ENCODE measurements around the gene SLC12A3. TPM values are rescaled to one million over a fixed set of nuclear protein-coding genes. Genes with fewer than 3 reads are reported as not detected.
"Not testable (repeated sequence)": the region's sequence is repeated elsewhere in the genome, so short reads cannot be mapped to it uniquely, and the experiment has no call there.

Gene SLC12A3
- total RNA-seq, 1 donor: 0.10 TPM

- H3K4me1 ChIP-seq (ENCODE audit: insufficient read depth, low read length): peaks cover 35% of the 10 kb centered on the region
- no peaks in the 10 kb centered on the region for H3K9me3 ChIP-seq (ENCODE audit: low read depth, low read length)
- H3K4me3 ChIP-seq (ENCODE audit: low read length): peak overlapping the region; percentile 100
- no peaks in the 10 kb centered on the region for H3K27me3 ChIP-seq (ENCODE audit: insufficient read depth, low read length)
These were observed 66.4 kb downstream of the SLC12A3 start for GRCh38 chr16:56931271-56931891.

- Histone ChIP-seq H3K9me3 (ENCODE audit: low read depth, low read length) (no peaks in the 10 kb centered on the region), H3K4me3 (ENCODE audit: low read length) (peak within 1 kb of the TSS; percentile 100), H3K4me1 (ENCODE audit: insufficient read depth, low read length) (peaks cover 35% of the 10 kb centered on the region), H3K27me3 (ENCODE audit: insufficient read depth, low read length) (no peaks in the 10 kb centered on the region)
These were observed 67.1 kb downstream of the SLC12A3 start, which contains the start of gene HERPUD1 for GRCh38 chr16:56931892-56932720. TSS of gene HERPUD1 (plus strand) at chr16:56932142. CDS start at chr16:56932245, 103 bp downstream.

GRCh38 chr16:56932721-56933619, 68.0 kb downstream of the SLC12A3 start:
- peak overlapping the region; percentile 100 for H3K4me3 ChIP-seq (ENCODE audit: low read length)
- peaks cover 35% of the 10 kb centered on the region for H3K4me1 ChIP-seq (ENCODE audit: insufficient read depth, low read length)
- no peaks in the 10 kb centered on the region for H3K27me3 ChIP-seq (ENCODE audit: insufficient read depth, low read length)
- no peaks in the 10 kb centered on the region for H3K9me3 ChIP-seq (ENCODE audit: low read depth, low read length)

- Histone ChIP-seq H3K4me3 (ENCODE audit: low read length) (peak overlapping the region; percentile 100), H3K9me3 (ENCODE audit: low read depth, low read length) (no peaks in the 10 kb centered on the region), H3K4me1 (ENCODE audit: insufficient read depth, low read length) (peaks cover 43% of the 10 kb centered on the region), H3K27me3 (ENCODE audit: insufficient read depth, low read length) (no peaks in the 10 kb centered on the region)
These were observed 69.0 kb downstream of the SLC12A3 start for GRCh38 chr16:56933828-56934598.

- peak overlapping the region; percentile 100 for H3K4me3 ChIP-seq (ENCODE audit: low read length)
These were observed 69.7 kb downstream of the SLC12A3 start for GRCh38 chr16:56934599-56935145.

GRCh38 chr16:56935201-56935600, 70.2 kb downstream of the SLC12A3 start:
- H3K4me1 ChIP-seq (ENCODE audit: insufficient read depth, low read length): peaks cover 53% of the 10 kb centered on the region
- H3K9me3 ChIP-seq (ENCODE audit: low read depth, low read length): no peaks in the 10 kb centered on the region
- H3K4me3 ChIP-seq (ENCODE audit: low read length): no peak overlapping the region
- H3K27me3 ChIP-seq (ENCODE audit: insufficient read depth, low read length): no peaks in the 10 kb centered on the region

More at GRCh38 chr16:56934599-56935145, 69.7 kb downstream of the SLC12A3 start:
- peaks cover 48% of the 10 kb centered on the region for H3K4me1 ChIP-seq (ENCODE audit: insufficient read depth, low read length)
- H3K9me3 ChIP-seq (ENCODE audit: low read depth, low read length); H3K27me3 ChIP-seq (ENCODE audit: insufficient read depth, low read length): not testable (repeated sequence)

- no peaks in the 10 kb centered on the region for H3K9me3 ChIP-seq (ENCODE audit: low read depth, low read length)
- H3K4me3 ChIP-seq (ENCODE audit: low read length): no peak overlapping the region
- peaks cover 42% of the 10 kb centered on the region for H3K4me1 ChIP-seq (ENCODE audit: insufficient read depth, low read length)
- H3K27me3 ChIP-seq (ENCODE audit: insufficient read depth, low read length): no peaks in the 10 kb centered on the region
These were observed 71.5 kb downstream of the SLC12A3 start for GRCh38 chr16:56936491-56936890.

- H3K4me3 ChIP-seq (ENCODE audit: low read length): no peak overlapping the region
- H3K9me3 ChIP-seq (ENCODE audit: low read depth, low read length): no peaks in the 10 kb centered on the region
- H3K27me3 ChIP-seq (ENCODE audit: insufficient read depth, low read length): no peaks in the 10 kb centered on the region
- peaks cover 40% of the 10 kb centered on the region for H3K4me1 ChIP-seq (ENCODE audit: insufficient read depth, low read length)
These were observed 71.9 kb downstream of the SLC12A3 start for GRCh38 chr16:56936950-56937349.

GRCh38 chr16:56938664-56939513, 73.9 kb downstream of the SLC12A3 start:
- no peaks in the 10 kb centered on the region for H3K27me3 ChIP-seq (ENCODE audit: insufficient read depth, low read length)
- H3K4me3 ChIP-seq (ENCODE audit: low read length): no peak overlapping the region
- no peaks in the 10 kb centered on the region for H3K9me3 ChIP-seq (ENCODE audit: low read depth, low read length)
- peaks cover 33% of the 10 kb centered on the region for H3K4me1 ChIP-seq (ENCODE audit: insufficient read depth, low read length)

GRCh38 chr16:56939801-56940200, 74.8 kb downstream of the SLC12A3 start:
- H3K4me3 ChIP-seq (ENCODE audit: low read length): no peak overlapping the region
- H3K27me3 ChIP-seq (ENCODE audit: insufficient read depth, low read length): no peaks in the 10 kb centered on the region
- no peaks in the 10 kb centered on the region for H3K9me3 ChIP-seq (ENCODE audit: low read depth, low read length)
- H3K4me1 ChIP-seq (ENCODE audit: insufficient read depth, low read length): peaks cover 24% of the 10 kb centered on the region

GRCh38 chr16:56941092-56941491, 76.1 kb downstream of the SLC12A3 start:
- Histone ChIP-seq H3K4me1 (ENCODE audit: insufficient read depth, low read length) (peaks cover 18% of the 10 kb centered on the region), H3K9me3 (ENCODE audit: low read depth, low read length) (no peaks in the 10 kb centered on the region), H3K4me3 (ENCODE audit: low read length) (no peak overlapping the region), H3K27me3 (ENCODE audit: insufficient read depth, low read length) (no peaks in the 10 kb centered on the region)

- H3K4me3 ChIP-seq (ENCODE audit: low read length): no peak overlapping the region
These were observed 76.9 kb downstream of the SLC12A3 start for GRCh38 chr16:56941856-56942331.

GRCh38 chr16:56943761-56944375, 78.9 kb downstream of the SLC12A3 start:
- H3K9me3 ChIP-seq (ENCODE audit: low read depth, low read length): no peaks in the 10 kb centered on the region
- no peaks in the 10 kb centered on the region for H3K27me3 ChIP-seq (ENCODE audit: insufficient read depth, low read length)
- peaks cover 11% of the 10 kb centered on the region for H3K4me1 ChIP-seq (ENCODE audit: insufficient read depth, low read length)
- no peak overlapping the region for H3K4me3 ChIP-seq (ENCODE audit: low read length)

More at GRCh38 chr16:56941856-56942331, 76.9 kb downstream of the SLC12A3 start:
- Histone ChIP-seq H3K4me1 (ENCODE audit: insufficient read depth, low read length) (peaks cover 18% of the 10 kb centered on the region), H3K9me3 (ENCODE audit: low read depth, low read length) (no peaks in the 10 kb centered on the region), H3K27me3 (ENCODE audit: insufficient read depth, low read length) (no peaks in the 10 kb centered on the region)
